Trophoblast cell (in vitro differentiated cells and primary cell): ENCODE data around the gene SMIM45.

Source experiments
- DNase-seq, 2 donors: peaks; one replicate each; pipeline ENCODE4 v3.0.0-alpha.2; 2016
- H2AFZ ChIP-seq: 2 replicates; pipeline ENCODE4 v1.6.1; 2013; ENCODE audit warnings: low read length, moderate library complexity, mild to moderate bottlenecking; ENCODE audit not compliant: insufficient read depth, poor library complexity
- H2AK5ac ChIP-seq: 2 replicates; pipeline ENCODE4 v1.6.1; 2013; ENCODE audit warnings: mild to moderate bottlenecking, low read length
- H2BK120ac ChIP-seq: 2 replicates; pipeline ENCODE4 v1.6.1; 2013; ENCODE audit warnings: low read length, mild to moderate bottlenecking, moderate library complexity; ENCODE audit not compliant: insufficient read depth, poor library complexity
- H2BK12ac ChIP-seq: 2 replicates; pipeline ENCODE4 v1.6.1; 2013; ENCODE audit warnings: mild to moderate bottlenecking, low read length, moderate library complexity
- H2BK5ac ChIP-seq: 2 replicates; pipeline ENCODE4 v1.6.1; 2013; ENCODE audit warnings: low read length, low read depth, moderate library complexity, mild to moderate bottlenecking; ENCODE audit not compliant: poor library complexity
- H3K14ac ChIP-seq: 2 replicates; pipeline ENCODE4 v1.6.1; 2013; ENCODE audit warnings: mild to moderate bottlenecking, low read length
- H3K18ac ChIP-seq: 2 replicates; pipeline ENCODE4 v1.6.1; 2013; ENCODE audit warnings: mild to moderate bottlenecking, low read length
- H3K23ac ChIP-seq: 2 replicates; pipeline ENCODE4 v1.6.1; 2013; ENCODE audit warnings: low read length
- H3K27ac ChIP-seq: 2 replicates; pipeline ENCODE4 v1.5.1; 2013; ENCODE audit warnings: low read depth, mild to moderate bottlenecking, inconsistent platforms, low read length, moderate library complexity
- H3K27me3 ChIP-seq: 2 replicates; pipeline ENCODE4 v1.6.1; 2013; ENCODE audit warnings: inconsistent platforms, mild to moderate bottlenecking, low read length, moderate library complexity; ENCODE audit not compliant: insufficient read depth
- H3K36me3 ChIP-seq, 2 experiments: 1 replicate in 1 of 2; 2 replicates in 1 of 2; pipeline ENCODE4 v1.6.1; 2013; ENCODE audit warnings: low read length in 2 of 2, mild to moderate bottlenecking in 2 of 2, moderate library complexity in 1 of 2; ENCODE audit not compliant: insufficient read depth in 2 of 2, control insufficient read depth in 1 of 2
- H3K4ac ChIP-seq: 2 replicates; pipeline ENCODE4 v1.6.1; 2013; ENCODE audit warnings: low read depth, mild to moderate bottlenecking, low read length, moderate library complexity
- H3K4me1 ChIP-seq, 2 experiments: 1 replicate in 1 of 2; 2 replicates in 1 of 2; pipeline ENCODE4 v1.6.1; 2013; ENCODE audit warnings: low read length in 2 of 2, mild to moderate bottlenecking in 2 of 2, moderate library complexity in 1 of 2; ENCODE audit not compliant: insufficient read depth in 2 of 2, control insufficient read depth in 1 of 2
- H3K4me2 ChIP-seq: 2 replicates; pipeline ENCODE4 v1.6.1; 2013; ENCODE audit warnings: inconsistent platforms, mild to moderate bottlenecking, low read length, moderate library complexity
- H3K4me3 ChIP-seq: 2 replicates; pipeline ENCODE4 v1.5.1; 2013; ENCODE audit warnings: mild to moderate bottlenecking, low read depth, low read length, inconsistent platforms
- H3K79me1 ChIP-seq: one replicate; pipeline ENCODE4 v1.6.1; 2013; ENCODE audit warnings: low read length
- H3K79me2 ChIP-seq: 2 replicates; pipeline ENCODE4 v1.6.1; 2013; ENCODE audit warnings: low read length, mild to moderate bottlenecking; ENCODE audit not compliant: control insufficient read depth, insufficient read depth, poor library complexity
- H3K9ac ChIP-seq: 2 replicates; pipeline ENCODE4 v1.6.1; 2013; ENCODE audit warnings: mild to moderate bottlenecking, low read length
- H3K9me3 ChIP-seq: 2 replicates; pipeline ENCODE4 v1.6.1; 2013; ENCODE audit warnings: low read depth, mild to moderate bottlenecking, control low read depth, inconsistent platforms, low read length; ENCODE audit not compliant: insufficient read depth
- H4K12ac ChIP-seq: 2 replicates; pipeline ENCODE4 v1.6.1; 2013; ENCODE audit warnings: low read depth, mild to moderate bottlenecking, low read length, moderate library complexity
- H4K8ac ChIP-seq: 2 replicates; pipeline ENCODE4 v1.6.1; 2013; ENCODE audit warnings: low read depth, mild to moderate bottlenecking, low read length, moderate library complexity
- H4K91ac ChIP-seq: one replicate; pipeline ENCODE4 v1.6.1; 2013; ENCODE audit warnings: low read depth, mild to moderate bottlenecking, low read length, moderate library complexity
- WGBS: extraction: QIAGEN DNeasy Blood & Tissue Kit; methylation state at CpG from one replicate; pipeline ENCODE4 v1.1.7; 2013; ENCODE audit warnings: missing lambda C conversion rate; ENCODE audit not compliant: insufficient read length, insufficient coverage; ENCODE audit errors: extremely low coverage; 5-methylcytosine and 5-hydroxymethylcytosine counted together

Gene SMIM45

GRCh38 chr22:41957941-41958556 is 6.1 kb downstream of the SMIM45 start:
- Histone ChIP-seq H3K36me3 (no peaks in the 10 kb centered on the region), H3K18ac (no peak overlapping the region), H2BK120ac (no peak overlapping the region), H3K27ac (no peak overlapping the region), H2AFZ (peak overlapping the region; percentile 73), H4K12ac (peak overlapping the region; percentile 63), H2BK5ac (no peak overlapping the region), H3K4me3 (no peak overlapping the region), H3K4me2 (peak overlapping the region; percentile 55), H2BK12ac (no peak overlapping the region), H2AK5ac (no peak overlapping the region), H3K23ac (no peak overlapping the region), H3K27me3 (no peaks in the 10 kb centered on the region), H3K4me1 (peaks cover 0 to 6% of the 10 kb centered on the region in 2 experiments), H3K79me1 (peaks cover 2% of the 10 kb centered on the region), H3K79me2 (no peaks in the 10 kb centered on the region), H3K9ac (no peak overlapping the region), H3K4ac (no peak overlapping the region), H4K91ac (no peak overlapping the region), H3K9me3 (no peaks in the 10 kb centered on the region), H3K14ac (no peak overlapping the region), H4K8ac (peak overlapping the region; percentile 76)
- 100% methylated on average over 1 of the region's 23 CpGs for WGBS
- no peak for DNase-seq

GRCh38 chr22:41963453-41964111 is 11.6 kb downstream of the SMIM45 start:
- WGBS: no CpG with 5 or more reads among the region's 9 CpGs
- H2BK5ac ChIP-seq: no peak overlapping the region

GRCh38 chr22:41964112-41964491 is 12.2 kb downstream of the SMIM45 start:
- H2BK5ac ChIP-seq: no peak overlapping the region
- H2AK5ac ChIP-seq: no peak overlapping the region
- H3K79me1 ChIP-seq: no peaks in the 10 kb centered on the region
- no peak overlapping the region for H3K27ac ChIP-seq
- H3K18ac ChIP-seq: no peak overlapping the region
- H3K79me2 ChIP-seq: no peaks in the 10 kb centered on the region
- no peak overlapping the region for H2AFZ ChIP-seq
- H3K9me3 ChIP-seq: no peaks in the 10 kb centered on the region
- no peak overlapping the region for H4K12ac ChIP-seq
- H3K4me2 ChIP-seq: no peak overlapping the region
- H3K36me3 ChIP-seq: no peaks in the 10 kb centered on the region
- H2BK12ac ChIP-seq: no peak overlapping the region
- no peak overlapping the region for H4K91ac ChIP-seq
- peaks cover 0 to 3% of the 10 kb centered on the region in 2 experiments for H3K4me1 ChIP-seq
- no CpG with 5 or more reads among the region's 5 CpGs for WGBS
- H3K9ac ChIP-seq: no peak overlapping the region
- no peak overlapping the region for H3K14ac ChIP-seq
- no peak overlapping the region for H3K23ac ChIP-seq
- peaks cover 3% of the 10 kb centered on the region for H3K27me3 ChIP-seq
- H4K8ac ChIP-seq: no peak overlapping the region
- H3K4ac ChIP-seq: no peak overlapping the region
- H2BK120ac ChIP-seq: no peak overlapping the region
- DNase-seq: no peak
- no peak overlapping the region for H3K4me3 ChIP-seq

More at GRCh38 chr22:41963453-41964111, 11.6 kb downstream of the SMIM45 start:
- no peak overlapping the region for H3K27ac ChIP-seq
- no peak overlapping the region for H2AFZ ChIP-seq
- no peak overlapping the region for H3K23ac ChIP-seq
- peaks cover 3% of the 10 kb centered on the region for H3K27me3 ChIP-seq
- H4K91ac ChIP-seq: no peak overlapping the region
- H3K79me1 ChIP-seq: no peaks in the 10 kb centered on the region
- no peak overlapping the region for H3K4me3 ChIP-seq
- H2BK120ac ChIP-seq: no peak overlapping the region
- H3K79me2 ChIP-seq: no peaks in the 10 kb centered on the region
- no peak overlapping the region for H2AK5ac ChIP-seq
- H3K9me3 ChIP-seq: no peaks in the 10 kb centered on the region
- no peak overlapping the region for H3K4ac ChIP-seq
- H4K12ac ChIP-seq: no peak overlapping the region
- H3K36me3 ChIP-seq: no peaks in the 10 kb centered on the region
- no peak overlapping the region for H3K14ac ChIP-seq
- peaks cover 0 to 3% of the 10 kb centered on the region in 2 experiments for H3K4me1 ChIP-seq
- no peak overlapping the region for H3K9ac ChIP-seq
- H4K8ac ChIP-seq: no peak overlapping the region
- H3K4me2 ChIP-seq: no peak overlapping the region
- no peak overlapping the region for H3K18ac ChIP-seq
- no peak for DNase-seq
- H2BK12ac ChIP-seq: no peak overlapping the region

- Histone ChIP-seq H2AFZ (no peak overlapping the region), H3K18ac (no peak overlapping the region), H2BK12ac (no peak overlapping the region), H3K9ac (no peak overlapping the region), H3K4ac (no peak overlapping the region), H3K9me3 (no peaks in the 10 kb centered on the region), H4K8ac (no peak overlapping the region), H2BK5ac (no peak overlapping the region), H3K4me1 (peaks cover 0 to 3% of the 10 kb centered on the region in 2 experiments), H2AK5ac (no peak overlapping the region), H3K27ac (no peak overlapping the region), H3K4me2 (no peak overlapping the region), H4K12ac (no peak overlapping the region), H3K27me3 (peaks cover 3% of the 10 kb centered on the region), H3K79me2 (no peaks in the 10 kb centered on the region), H3K14ac (no peak overlapping the region), H3K36me3 (no peaks in the 10 kb centered on the region), H3K4me3 (no peak overlapping the region), H2BK120ac (no peak overlapping the region), H3K79me1 (no peaks in the 10 kb centered on the region), H4K91ac (no peak overlapping the region), H3K23ac (no peak overlapping the region)
- WGBS: no CpG with 5 or more reads among the region's 2 CpGs
- no peak for DNase-seq
Observed at GRCh38 chr22:41966225-41966606, 14.3 kb downstream of the SMIM45 start.
